Activated CD4-positive, alpha-beta T cell treated with anti-CD3 and anti-CD28 coated beads for 36 hours (primary cell): ENCODE results near the gene EFS. TPM values are rescaled to one million over a fixed set of nuclear protein-coding genes. Genes with fewer than 3 reads are reported as not detected.
"Not testable (repeated sequence)": the region's sequence is repeated elsewhere in the genome, so short reads cannot be mapped to it uniquely, and the experiment has no call there.

Source experiments
- ATAC-seq: fragments of 200-7000 bp; cut with Tn5 transposase; one replicate; pipeline ENCODE4 v1.10.0; 2021; ENCODE audit warnings: mild to moderate bottlenecking, moderate library complexity
- CTCF ChIA-PET: fragments of 350-600 bp; sonication (Branson Sonifier 250); formaldehyde crosslinking; loops from one replicate; lab custom pipeline; 2021; ENCODE audit warnings: antibody characterized with exemption; lab: Charles Lee
- POLR2A ChIA-PET: fragments of 350-600 bp; sonication (Branson Sonifier 250); formaldehyde crosslinking; loops from one replicate; lab custom pipeline; 2021; ENCODE audit warnings: antibody characterized with exemption, inconsistent platforms; lab: Charles Lee
- DNase-seq: peaks from one replicate; pipeline ENCODE4 v3.0.0-alpha.2; 2020
- H3K27ac Mint-ChIP-seq: one replicate; pipeline ENCODE4 v1.8.0; 2021; ENCODE audit warnings: mixed read lengths
- H3K27me3 Mint-ChIP-seq: one replicate; pipeline ENCODE4 v1.8.0; 2021; ENCODE audit warnings: mixed read lengths
- H3K36me3 Mint-ChIP-seq: one replicate; pipeline ENCODE4 v1.8.0; 2021; ENCODE audit warnings: low read depth, mixed read lengths
- H3K4me1 Mint-ChIP-seq: one replicate; pipeline ENCODE4 v1.8.0; 2021; ENCODE audit warnings: mixed read lengths
- H3K4me3 Mint-ChIP-seq: one replicate; pipeline ENCODE4 v1.8.0; 2021; ENCODE audit warnings: mild to moderate bottlenecking, moderate library complexity, mixed read lengths
- H3K9me3 Mint-ChIP-seq: one replicate; pipeline ENCODE4 v1.8.0; 2021; ENCODE audit warnings: low read depth, mixed read lengths
- intact Hi-C, 2 experiments: fragments of 100-400 bp; cut with DNase I in 1 of 2; cut with micrococcal nuclease in 1 of 2; formaldehyde crosslinking; loops; one replicate each; pipeline versions ENCODE4 v1.14.2 to v1.15.1; 2022 to 2024; cut with DNase I, micrococcal nuclease
- total RNA-seq, 2 experiments: library from RNA; stranded (reverse); gene quantifications; one replicate each; pipeline ENCODE4 v1.2.3, GENCODE V29; 2021

Gene EFS
- total RNA-seq, 2 experiments from 2014 or later, result not detected

- DNase-seq (no peak), ATAC-seq (no peak)
- no peaks in the 10 kb centered on the region for H3K36me3 Mint-ChIP-seq
- no peaks in the 10 kb centered on the region for H3K4me1 Mint-ChIP-seq
- ChIA-PET POLR2A (no interaction called here), CTCF (no interaction called here)
- no peak overlapping the region for H3K27ac Mint-ChIP-seq
- H3K4me3 Mint-ChIP-seq, result no peak overlapping the region
- no peaks in the 10 kb centered on the region for H3K9me3 Mint-ChIP-seq
- intact Hi-C loops, result no loop called here
- H3K27me3 Mint-ChIP-seq, result peaks cover 3% of the 10 kb centered on the region
Measured at GRCh38 chr14:23405516-23406025, 40.6 kb upstream of the EFS start.

- POLR2A ChIA-PET, result no interaction called here
- CTCF ChIA-PET, result interaction anchor here (0.6 kb wide), 1 partner anchor 379 kb away, joined by 3 read pairs; no protein-coding TSS in a partner anchor
- Mint-ChIP-seq H3K4me1 (no peaks in the 10 kb centered on the region), H3K4me3 (no peak overlapping the region), H3K27me3 (peaks cover 3% of the 10 kb centered on the region), H3K9me3 (no peaks in the 10 kb centered on the region), H3K27ac (peak overlapping the region; percentile 20), H3K36me3 (no peaks in the 10 kb centered on the region)
- ATAC-seq, result no peak
- intact Hi-C loops, result no loop called here
- no peak for DNase-seq
Measured at GRCh38 chr14:23405096-23405495, 40.1 kb upstream of the EFS start.

GRCh38 chr14:23404331-23404900 lies 39.4 kb upstream of the EFS start:
- Mint-ChIP-seq H3K27ac (no peak overlapping the region), H3K27me3 (peaks cover 3% of the 10 kb centered on the region), H3K36me3 (no peaks in the 10 kb centered on the region), H3K4me3 (no peak overlapping the region), H3K4me1 (no peaks in the 10 kb centered on the region), H3K9me3 (no peaks in the 10 kb centered on the region)
- ChIA-PET POLR2A (no interaction called here), CTCF (interaction anchor here (0.6 kb wide), 1 partner anchor 380 kb away, joined by 3 read pairs; no protein-coding TSS in a partner anchor)
- intact Hi-C loops, result no loop called here
- DNase-seq, result no peak
- no peak for ATAC-seq

GRCh38 chr14:23403908-23404307 lies 38.9 kb upstream of the EFS start:
- POLR2A ChIA-PET, result no interaction called here
- DNase-seq, result no peak
- H3K9me3 Mint-ChIP-seq, result no peaks in the 10 kb centered on the region
- H3K27me3 Mint-ChIP-seq, result peaks cover 3% of the 10 kb centered on the region
- H3K4me3 Mint-ChIP-seq, result no peak overlapping the region
- intact Hi-C loops, result no loop called here
- ATAC-seq, result no peak
- H3K27ac Mint-ChIP-seq, result no peak overlapping the region
- H3K36me3 Mint-ChIP-seq, result no peaks in the 10 kb centered on the region
- H3K4me1 Mint-ChIP-seq, result no peaks in the 10 kb centered on the region
- CTCF ChIA-PET, result no interaction called here

- no peak for ATAC-seq
- Mint-ChIP-seq H3K4me3 (no peak overlapping the region), H3K36me3 (no peaks in the 10 kb centered on the region), H3K4me1 (no peaks in the 10 kb centered on the region), H3K9me3 (no peaks in the 10 kb centered on the region), H3K27me3 (peaks cover 3% of the 10 kb centered on the region), H3K27ac (no peak overlapping the region)
- intact Hi-C loops, result no loop called here
- ChIA-PET POLR2A (no interaction called here), CTCF (interaction anchor here (0.6 kb wide), 2 partner anchors 65 to 1847 kb away, joined by 4 to 5 read pairs; no protein-coding TSS in a partner anchor)
- no peak for DNase-seq
Measured at GRCh38 chr14:23403139-23403438, 38.1 kb upstream of the EFS start.

- Mint-ChIP-seq H3K4me1 (no peaks in the 10 kb centered on the region), H3K36me3 (no peaks in the 10 kb centered on the region), H3K9me3 (no peaks in the 10 kb centered on the region), H3K27ac (no peak overlapping the region), H3K27me3 (peaks cover 3% of the 10 kb centered on the region), H3K4me3 (no peak overlapping the region)
- ChIA-PET CTCF (interaction anchor here (0.6 kb wide), 2 partner anchors 65 to 1846 kb away, joined by 4 to 5 read pairs; no protein-coding TSS in a partner anchor), POLR2A (no interaction called here)
- intact Hi-C loops, result no loop called here
- no peak for ATAC-seq
- DNase-seq, result no peak
Measured at GRCh38 chr14:23402296-23403138, 37.5 kb upstream of the EFS start.

- DNase-seq (no peak), ATAC-seq (no peak)
- intact Hi-C loops, result no loop called here
- Mint-ChIP-seq H3K36me3 (no peaks in the 10 kb centered on the region), H3K4me1 (no peaks in the 10 kb centered on the region), H3K4me3 (no peak overlapping the region), H3K9me3 (no peaks in the 10 kb centered on the region), H3K27me3 (peaks cover 3% of the 10 kb centered on the region), H3K27ac (no peak overlapping the region)
- CTCF ChIA-PET, result no interaction called here
- POLR2A ChIA-PET, result no interaction called here
Measured at GRCh38 chr14:23401291-23401690, 36.3 kb upstream of the EFS start.

- H3K4me1 Mint-ChIP-seq, POLR2A ChIA-PET, CTCF ChIA-PET, intact Hi-C loops, H3K27ac Mint-ChIP-seq, H3K9me3 Mint-ChIP-seq, ATAC-seq, H3K4me3 Mint-ChIP-seq, H3K36me3 Mint-ChIP-seq, DNase-seq, H3K27me3 Mint-ChIP-seq: not testable (repeated sequence)
Measured at GRCh38 chr14:23400496-23401149, 35.7 kb upstream of the EFS start.

- H3K27ac Mint-ChIP-seq, result no peak overlapping the region
- H3K4me1 Mint-ChIP-seq, result no peaks in the 10 kb centered on the region
- no peak for ATAC-seq
- CTCF ChIA-PET, result no interaction called here
- intact Hi-C loops, result no loop called here
- no peaks in the 10 kb centered on the region for H3K36me3 Mint-ChIP-seq
- no peaks in the 10 kb centered on the region for H3K9me3 Mint-ChIP-seq
- no peak for DNase-seq
- H3K27me3 Mint-ChIP-seq, result no peaks in the 10 kb centered on the region
- POLR2A ChIA-PET, result no interaction called here
- no peak overlapping the region for H3K4me3 Mint-ChIP-seq
Measured at GRCh38 chr14:23399591-23399990, 34.6 kb upstream of the EFS start.

GRCh38 chr14:23399136-23399535 lies 34.2 kb upstream of the EFS start:
- no peak overlapping the region for H3K4me3 Mint-ChIP-seq
- H3K27ac Mint-ChIP-seq, result no peak overlapping the region
- POLR2A ChIA-PET, result no interaction called here
- no peaks in the 10 kb centered on the region for H3K9me3 Mint-ChIP-seq
- intact Hi-C loops, result no loop called here
- H3K4me1 Mint-ChIP-seq, result no peaks in the 10 kb centered on the region
- CTCF ChIA-PET, result no interaction called here
- no peaks in the 10 kb centered on the region for H3K36me3 Mint-ChIP-seq
- DNase-seq, result no peak
- H3K27me3 Mint-ChIP-seq, result no peaks in the 10 kb centered on the region
- ATAC-seq, result no peak

GRCh38 chr14:23398348-23398747 lies 33.4 kb upstream of the EFS start:
- no peak overlapping the region for H3K4me3 Mint-ChIP-seq
- intact Hi-C loops, result no loop called here
- H3K27ac Mint-ChIP-seq, result no peak overlapping the region
- H3K4me1 Mint-ChIP-seq, result no peaks in the 10 kb centered on the region
- CTCF ChIA-PET, result no interaction called here
- H3K9me3 Mint-ChIP-seq, result no peaks in the 10 kb centered on the region
- POLR2A ChIA-PET, result no interaction called here
- no peaks in the 10 kb centered on the region for H3K27me3 Mint-ChIP-seq
- ATAC-seq (no peak), DNase-seq (no peak)
- no peaks in the 10 kb centered on the region for H3K36me3 Mint-ChIP-seq
